ENCODE measurements around the gene IL1RAPL1.
"Not testable (repeated sequence)": the region's sequence is repeated elsewhere in the genome, so short reads cannot be mapped to it uniquely, and the experiment has no call there.

The IL1RAPL1 gene

GRCh38 chrX:29122817-29123216 is 535.6 kb downstream of the IL1RAPL1 start:
- not testable (repeated sequence) for DNase-seq (ENCODE audit: low read depth)

DNA sequence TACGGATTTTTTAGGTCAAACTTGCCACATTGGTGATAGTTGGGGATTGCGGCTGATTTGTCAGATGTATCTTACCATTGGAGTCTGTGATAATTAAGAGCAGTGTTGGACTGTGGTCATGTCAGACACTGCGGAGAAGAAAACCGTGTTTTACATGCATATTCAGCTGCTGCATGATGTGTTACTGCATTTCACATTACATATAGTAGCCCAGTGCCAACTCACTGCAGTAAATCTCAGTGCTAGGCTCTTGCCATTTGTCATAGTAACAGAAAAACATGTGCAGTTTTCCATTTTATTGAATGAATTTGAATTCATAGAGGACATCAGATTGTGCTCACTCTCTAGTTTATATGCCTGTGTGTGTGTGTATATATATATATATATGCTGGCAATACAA is 543.7 kb downstream of the IL1RAPL1 start:
- no peak for DNase-seq (ENCODE audit: low read depth)

DNA sequence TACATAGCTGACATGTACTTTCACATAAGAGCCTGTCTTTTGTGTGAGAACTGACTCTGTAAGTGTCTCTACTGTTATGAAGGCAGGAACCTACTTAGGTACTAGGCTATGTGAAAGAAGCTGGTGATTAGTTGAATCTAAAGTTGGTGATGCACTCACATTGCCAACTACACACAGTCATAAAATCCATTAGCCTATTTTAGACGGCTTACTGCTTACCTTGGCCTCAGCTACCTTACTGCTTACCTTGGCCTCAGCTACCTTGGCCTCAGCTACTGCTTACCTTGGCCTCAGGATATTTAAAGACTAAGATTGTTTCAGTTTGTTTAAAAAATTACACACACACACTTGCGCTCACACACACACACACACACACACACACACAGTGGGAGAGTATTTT is 549.7 kb downstream of the IL1RAPL1 start:
- no peak for DNase-seq (ENCODE audit: low read depth)

- DNase-seq (ENCODE audit: low read depth), result no peak
These were observed 550.8 kb downstream of the IL1RAPL1 start for GRCh38 chrX:29138003-29138402.

- DNase-seq (ENCODE audit: low read depth), result no peak
These were observed 556.1 kb downstream of the IL1RAPL1 start for GRCh38 chrX:29143356-29143755.

DNA sequence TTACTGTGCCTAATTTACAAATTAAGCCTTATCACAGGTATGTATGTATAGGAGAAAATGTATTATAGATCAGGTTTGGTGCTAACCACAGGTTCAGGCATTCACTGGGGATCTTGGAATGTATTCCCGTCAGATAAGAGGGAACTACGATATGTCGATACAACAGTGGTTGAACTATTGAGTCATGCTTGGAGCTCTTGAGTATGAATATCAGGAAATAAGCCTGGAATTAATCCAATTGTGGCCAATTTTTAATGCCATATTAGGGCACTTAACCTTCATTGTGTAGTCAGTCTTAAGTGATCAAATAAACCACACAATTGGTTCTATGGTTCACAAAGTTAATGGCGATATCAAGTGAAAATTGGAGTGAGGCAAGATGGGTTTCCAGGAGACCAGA is 556.5 kb downstream of the IL1RAPL1 start:
- no peak for DNase-seq (ENCODE audit: low read depth)

DNA sequence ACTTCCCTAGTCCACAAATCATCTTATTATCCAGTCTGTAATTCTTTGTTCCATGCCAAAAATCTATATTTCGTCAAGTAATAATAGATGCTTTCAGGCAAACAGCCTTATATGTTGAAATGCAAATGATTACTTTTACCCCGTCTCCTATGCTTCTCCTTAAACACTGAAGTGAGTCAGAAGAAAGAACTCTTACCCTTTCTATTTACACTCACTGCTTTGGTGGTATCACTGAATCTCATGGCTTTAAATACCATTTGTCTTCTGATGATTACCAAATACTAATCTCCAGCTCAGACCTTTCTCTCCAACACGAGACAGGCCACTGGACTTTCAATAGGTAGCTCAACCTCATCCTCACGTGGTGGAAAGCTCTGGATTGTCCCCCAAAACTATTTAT is 558.1 kb downstream of the IL1RAPL1 start:
- DNase-seq (ENCODE audit: low read depth), result no peak

- DNase-seq (ENCODE audit: low read depth), result no peak
These were observed 561.3 kb downstream of the IL1RAPL1 start for GRCh38 chrX:29148511-29148910.

- no peak for DNase-seq (ENCODE audit: low read depth)
These were observed 568.0 kb downstream of the IL1RAPL1 start for GRCh38 chrX:29155286-29155685.

GRCh38 chrX:29172880-29173279 is 585.6 kb downstream of the IL1RAPL1 start:
- DNase-seq (ENCODE audit: low read depth), result no peak

DNA sequence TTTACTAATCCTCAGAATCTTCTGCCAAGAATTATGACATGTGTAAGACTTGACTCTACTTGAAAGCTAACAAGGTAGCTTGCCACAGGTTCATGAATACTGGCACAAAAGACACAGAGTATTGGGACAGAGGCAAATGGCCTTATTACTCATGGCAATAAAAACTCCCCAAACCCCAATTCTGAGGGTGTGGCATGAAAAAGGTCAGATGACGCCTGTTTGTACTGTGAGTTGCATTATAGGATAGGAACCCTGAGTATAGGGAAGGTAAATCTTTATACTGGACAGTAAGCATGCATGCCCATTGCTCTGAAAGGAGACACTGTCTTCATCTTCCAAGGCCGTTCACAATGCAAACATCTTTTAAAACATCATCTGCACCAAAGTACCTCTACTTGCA is 600.0 kb downstream of the IL1RAPL1 start:
- DNase-seq (ENCODE audit: low read depth), result no peak

GRCh38 chrX:29196501-29196900 is 609.3 kb downstream of the IL1RAPL1 start:
- no peak for DNase-seq (ENCODE audit: low read depth)

DNA sequence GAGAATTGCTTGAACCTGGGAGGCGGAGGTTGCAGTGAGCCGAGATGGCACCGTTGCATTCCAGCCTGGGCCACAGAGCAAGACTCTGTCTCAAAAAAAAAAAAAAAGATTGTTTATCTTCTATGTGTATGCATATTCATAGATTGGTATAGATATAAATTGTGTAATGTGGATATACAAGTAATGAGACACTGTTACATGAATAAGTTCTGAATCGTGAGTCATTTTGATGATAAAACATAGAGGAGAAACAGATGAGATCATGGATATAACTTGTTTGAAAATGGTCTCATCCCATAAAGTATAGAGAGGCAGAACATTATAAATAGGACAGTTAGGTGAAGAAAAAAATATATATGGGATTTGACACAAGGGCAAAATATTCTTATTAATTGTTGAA is 628.0 kb downstream of the IL1RAPL1 start:
- DNase-seq (ENCODE audit: low read depth), result no peak

DNA sequence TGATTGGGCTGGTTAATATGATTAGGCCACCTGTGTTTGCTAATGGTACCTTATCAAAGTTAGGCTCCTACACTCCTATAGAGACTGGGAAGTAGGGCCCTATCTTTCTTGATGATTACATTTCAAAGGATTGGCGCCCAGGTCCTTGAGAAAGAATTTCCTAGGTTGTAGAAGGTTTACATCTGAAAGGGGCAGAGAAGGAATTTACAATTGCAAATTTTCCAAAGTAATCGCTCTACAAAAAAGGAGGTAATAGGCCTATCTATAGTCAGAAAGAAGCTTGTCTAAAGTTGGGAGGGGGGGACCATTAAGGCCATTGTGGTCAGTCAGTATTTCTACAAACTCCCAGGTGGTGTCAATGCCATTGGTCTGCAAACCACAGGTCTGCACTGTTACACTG is 638.4 kb downstream of the IL1RAPL1 start:
- no peak for DNase-seq (ENCODE audit: low read depth)

GRCh38 chrX:29229802-29230201 is 642.6 kb downstream of the IL1RAPL1 start:
- no peak for DNase-seq (ENCODE audit: low read depth)

DNA sequence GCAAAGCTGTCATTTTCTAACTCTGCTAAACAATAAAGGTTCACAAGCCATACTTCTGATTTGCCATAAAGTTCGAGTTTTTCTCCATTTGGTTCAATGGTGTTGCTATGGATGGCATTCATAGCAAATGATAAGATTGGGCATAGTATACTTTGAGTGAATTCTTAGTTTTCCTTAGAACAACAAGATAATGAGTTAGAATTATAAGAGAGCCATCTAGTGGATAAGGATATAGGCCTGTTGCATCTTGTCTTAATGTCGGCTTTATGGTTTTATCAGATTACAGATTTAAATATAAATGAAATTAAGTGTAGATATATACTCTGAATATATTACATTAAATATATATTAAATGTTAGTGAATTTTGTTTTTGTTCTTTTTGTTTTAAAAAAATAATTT is 644.6 kb downstream of the IL1RAPL1 start:
- DNase-seq (ENCODE audit: low read depth), result no peak

GRCh38 chrX:29233592-29234183 is 646.4 kb downstream of the IL1RAPL1 start:
- DNase-seq (ENCODE audit: low read depth), result no peak

GRCh38 chrX:29237972-29238371 is 650.7 kb downstream of the IL1RAPL1 start:
- DNase-seq (ENCODE audit: low read depth), result no peak

- DNase-seq (ENCODE audit: low read depth), result no peak
These were observed 654.6 kb downstream of the IL1RAPL1 start for GRCh38 chrX:29241809-29242208.

DNA sequence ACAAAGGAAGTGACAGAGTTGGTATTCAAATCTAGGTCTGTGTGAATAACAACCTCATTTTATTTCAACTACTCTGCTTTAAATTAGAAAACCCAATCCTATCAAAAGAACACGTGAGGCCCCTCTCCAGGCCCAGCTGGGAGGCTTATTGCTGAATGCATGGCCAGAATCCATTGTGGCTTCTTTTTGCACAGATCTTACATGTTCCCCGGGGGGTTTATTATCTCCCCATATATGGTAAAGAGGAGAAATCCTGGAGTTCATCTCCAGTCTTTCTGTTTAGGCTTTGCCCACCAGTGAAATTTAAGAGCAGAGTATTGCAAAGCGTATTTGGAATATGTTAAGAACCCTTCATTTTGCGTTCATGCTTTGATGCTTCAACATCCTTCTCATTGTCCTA is 655.6 kb downstream of the IL1RAPL1 start:
- DNase-seq (ENCODE audit: low read depth), result no peak

- DNase-seq (ENCODE audit: low read depth), result no peak
These were observed 656.7 kb downstream of the IL1RAPL1 start for GRCh38 chrX:29243942-29244341.

DNA sequence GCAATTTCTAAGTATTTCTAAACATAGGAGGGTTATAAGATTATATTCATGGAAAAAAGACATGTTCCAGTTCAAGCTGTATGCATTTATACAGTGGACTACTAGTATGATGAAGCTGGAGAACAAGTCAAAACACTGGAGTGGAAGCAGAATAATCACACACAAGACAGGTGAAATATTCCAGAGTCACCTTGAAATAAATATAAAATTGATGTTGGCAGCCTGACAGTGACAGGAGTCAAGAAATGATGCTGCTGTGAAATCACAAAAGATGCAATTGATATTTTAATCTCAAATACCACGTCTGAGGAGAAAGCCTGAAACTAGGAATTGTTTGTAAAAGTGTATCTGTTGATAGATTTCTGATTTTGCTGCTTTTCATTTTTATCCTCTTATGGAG is 667.3 kb downstream of the IL1RAPL1 start:
- no peak for DNase-seq (ENCODE audit: low read depth)

DNA sequence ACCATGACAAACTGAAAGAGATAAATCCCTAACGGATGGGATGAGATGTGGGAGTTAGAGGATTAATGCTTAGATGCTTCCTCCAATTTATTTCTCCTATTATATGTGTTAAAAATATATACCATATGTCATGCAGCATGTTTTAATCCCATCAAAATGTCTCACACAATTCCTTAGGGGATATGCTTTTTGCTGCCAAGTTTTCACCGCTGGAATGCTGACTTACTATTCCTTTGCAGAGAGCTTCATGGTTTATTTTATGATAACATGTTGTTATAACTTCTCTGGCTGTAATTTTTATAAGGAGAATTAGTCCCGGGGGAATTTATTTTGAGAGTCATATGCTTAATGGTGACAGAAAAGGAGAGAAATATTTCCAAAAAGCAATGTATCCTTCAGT is 670.3 kb downstream of the IL1RAPL1 start:
- no peak for DNase-seq (ENCODE audit: low read depth)

- no peak for DNase-seq (ENCODE audit: low read depth)
These were observed 682.1 kb downstream of the IL1RAPL1 start for GRCh38 chrX:29269390-29269789.

DNA sequence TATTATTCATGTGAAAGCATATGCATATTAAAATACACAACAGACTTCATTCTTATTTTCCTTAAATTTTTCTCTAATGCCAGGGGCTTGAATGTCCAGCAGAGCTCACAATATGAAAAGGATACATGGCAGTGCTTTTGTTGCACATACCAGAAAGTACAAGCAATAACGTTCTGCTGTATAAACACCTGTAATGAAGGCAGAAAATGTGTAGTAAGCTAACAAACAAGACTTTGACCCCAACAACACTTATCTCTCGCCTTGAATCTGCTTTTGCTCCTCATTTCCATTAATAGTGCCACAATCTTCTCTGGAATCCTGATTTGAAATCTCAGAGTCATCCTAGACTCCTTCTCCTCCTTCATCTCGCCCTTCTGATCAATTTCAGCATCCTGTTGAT is 687.3 kb downstream of the IL1RAPL1 start:
- no peak for DNase-seq (ENCODE audit: low read depth)

All from activated T-cell treated with anti-CD3 and anti-CD28 coated beads for 24 hours (primary cell).